Colonic mucosa (tissue), 4 donors: ENCODE measurements around the gene STEAP4. TPM values are rescaled to one million over a fixed set of nuclear protein-coding genes. Genes with fewer than 3 reads are reported as not detected.
"Not testable (repeated sequence)": the region's sequence is repeated elsewhere in the genome, so short reads cannot be mapped to it uniquely, and the experiment has no call there.

ENCODE experiments used
- DNase-seq: peaks from one replicate; pipeline ENCODE4 v3.0.0-alpha.2; 2020
- H3K27ac ChIP-seq: fragments of 200-600 bp; one replicate; pipeline ENCODE4 v1.8.0; 2021
- H3K27me3 ChIP-seq: fragments of 200-600 bp; one replicate; pipeline ENCODE4 v1.8.0; 2021
- H3K36me3 ChIP-seq: fragments of 200-600 bp; one replicate; pipeline ENCODE4 v1.8.0; 2021
- H3K4me1 ChIP-seq: fragments of 200-600 bp; one replicate; pipeline ENCODE4 v1.8.0; 2021; ENCODE audit warnings: mild to moderate bottlenecking
- H3K4me3 ChIP-seq: fragments of 200-600 bp; one replicate; pipeline ENCODE4 v1.8.0; 2021
- H3K9ac ChIP-seq, 2 donors: one replicate each; pipeline ENCODE4 v1.7.0; 2013; ENCODE audit warnings: control low read depth in 2 of 2, low read depth in 2 of 2, low read length in 2 of 2
- H3K9me3 ChIP-seq: fragments of 200-600 bp; one replicate; pipeline ENCODE4 v1.8.0; 2021
- CTCF ChIP-seq: fragments of 200-600 bp; IDR thresholded peaks from one replicate; pipeline ENCODE4 v1.8.0; 2022; ENCODE audit warnings: antibody characterized with exemption, mild to moderate bottlenecking
- intact Hi-C: fragments of 100-400 bp; cut with DNase I; formaldehyde crosslinking; loops from one replicate; pipeline ENCODE4 v1.14.1; 2022
- total RNA-seq, 2 donors: library from RNA; stranded (reverse); fragmentation: NEBNext Ultra II Directional in 1 of 2; extraction: Animal tissue kit (Norgen Biotek cat#: 25700) in 1 of 2; gene quantifications; one replicate each; pipeline ENCODE4 v1.2.1, GENCODE V29; 2021
- donor health status: healthy.
- donor health status: DM: no; HTN: no; CAD: no.
- donor health status: DM: no; HTN: no; CAD: no.

Gene STEAP4
- total RNA-seq, 2 donors from 2014 or later: 3.1 to 3.5 TPM

GRCh38 chr7:88276605-88277153 is 30.0 kb downstream of the STEAP4 start:
- H3K27me3 ChIP-seq: no peaks in the 10 kb centered on the region
- no peak overlapping the region for H3K27ac ChIP-seq
- DNase-seq: no peak
- H3K9ac ChIP-seq: no peak overlapping the region
- no peak overlapping the region for H3K4me3 ChIP-seq
- H3K36me3 ChIP-seq: no peaks in the 10 kb centered on the region
- TF ChIP-seq CTCF: no peak
- no peaks in the 10 kb centered on the region for H3K4me1 ChIP-seq
- H3K9me3 ChIP-seq: no peaks in the 10 kb centered on the region
- intact Hi-C loops: no loop called here

- H3K9ac ChIP-seq, H3K4me3 ChIP-seq, H3K27ac ChIP-seq, H3K9me3 ChIP-seq, H3K27me3 ChIP-seq, H3K4me1 ChIP-seq, H3K36me3 ChIP-seq, DNase-seq, intact Hi-C loops: not testable (repeated sequence)
Observed at GRCh38 chr7:88274856-88275255, 31.8 kb downstream of the STEAP4 start.

GRCh38 chr7:88269586-88269985 is 37.1 kb downstream of the STEAP4 start:
- Histone ChIP-seq H3K9ac (no peak overlapping the region), H3K4me1 (no peaks in the 10 kb centered on the region), H3K27me3 (no peaks in the 10 kb centered on the region), H3K27ac (no peak overlapping the region), H3K9me3 (no peaks in the 10 kb centered on the region), H3K36me3 (no peaks in the 10 kb centered on the region), H3K4me3 (no peak overlapping the region)
- intact Hi-C loops: no loop called here
- TF ChIP-seq CTCF: no peak
- no peak for DNase-seq

- H3K9ac ChIP-seq: no peak overlapping the region
- H3K27me3 ChIP-seq: no peaks in the 10 kb centered on the region
- H3K9me3 ChIP-seq: no peaks in the 10 kb centered on the region
- no peak overlapping the region for H3K4me3 ChIP-seq
- intact Hi-C loops: no loop called here
- no peak for TF ChIP-seq CTCF
- no peak for DNase-seq
- no peaks in the 10 kb centered on the region for H3K36me3 ChIP-seq
- no peaks in the 10 kb centered on the region for H3K4me1 ChIP-seq
- no peak overlapping the region for H3K27ac ChIP-seq
Observed at GRCh38 chr7:88268858-88269257, 37.8 kb downstream of the STEAP4 start.

GRCh38 chr7:88268051-88268450 is 38.6 kb downstream of the STEAP4 start:
- Histone ChIP-seq H3K4me3 (no peak overlapping the region), H3K4me1 (no peaks in the 10 kb centered on the region), H3K27me3 (no peaks in the 10 kb centered on the region), H3K27ac (no peak overlapping the region), H3K36me3 (no peaks in the 10 kb centered on the region), H3K9me3 (no peaks in the 10 kb centered on the region), H3K9ac (no peak overlapping the region)
- no peak for DNase-seq
- no peak for TF ChIP-seq CTCF
- intact Hi-C loops: no loop called here

GRCh38 chr7:88267421-88267820 is 39.3 kb downstream of the STEAP4 start:
- Histone ChIP-seq H3K4me1 (no peaks in the 10 kb centered on the region), H3K36me3 (no peaks in the 10 kb centered on the region), H3K9ac (no peak overlapping the region), H3K9me3 (no peaks in the 10 kb centered on the region), H3K27ac (no peak overlapping the region), H3K4me3 (no peak overlapping the region), H3K27me3 (no peaks in the 10 kb centered on the region)
- intact Hi-C loops: no loop called here
- TF ChIP-seq CTCF: no peak
- DNase-seq: no peak

GRCh38 chr7:88264987-88265386 is 41.7 kb downstream of the STEAP4 start:
- H3K4me1 ChIP-seq, H3K4me3 ChIP-seq, H3K9me3 ChIP-seq, DNase-seq, H3K27ac ChIP-seq, H3K27me3 ChIP-seq, intact Hi-C loops, H3K36me3 ChIP-seq, H3K9ac ChIP-seq: not testable (repeated sequence)
